Measurements from ENCODE around the gene SLC17A1. TPM values are rescaled to one million over a fixed set of nuclear protein-coding genes. Genes with fewer than 3 reads are reported as not detected.

Gene SLC17A1
- total RNA-seq, 1 experiment from 2014 or later: not detected

DNA sequence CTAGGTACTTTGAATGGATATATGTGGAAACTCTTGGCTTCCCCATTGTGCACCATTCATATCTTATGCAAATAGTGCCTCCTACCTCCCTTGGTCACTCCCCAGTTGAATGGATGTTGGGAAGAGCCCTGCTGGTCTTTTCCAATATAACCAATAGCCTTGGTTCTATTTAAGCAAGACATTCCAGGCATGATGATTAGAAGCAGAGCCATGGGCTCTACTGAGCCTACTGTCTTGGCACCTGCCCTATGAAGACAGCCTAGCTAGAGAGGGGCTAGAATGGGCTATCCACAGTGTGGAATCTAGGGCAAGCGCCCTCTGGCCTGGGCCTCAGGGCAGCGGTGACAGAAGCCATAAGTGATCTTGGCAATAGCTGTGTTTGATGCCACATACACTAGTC, 15.6 kb downstream of the SLC17A1 start:
- Mint-ChIP-seq H3K9me3 (no peaks in the 10 kb centered on the region), H3K36me3 (no peaks in the 10 kb centered on the region), H3K4me1 (peaks cover 21% of the 10 kb centered on the region), H3K27ac (no peak overlapping the region), H3K4me3 (no peak overlapping the region), H3K27me3 (ENCODE audit: low read depth) (no peaks in the 10 kb centered on the region)
- TF ChIP-seq ATF1 (CRISPR knock-in tag; IDR thresholded peaks at IDR 0.05) (no peak), ZNF219 (CRISPR knock-in tag; IDR thresholded peaks at IDR 0.05; ENCODE audit: borderline replicate concordance) (no peak), SP1 (CRISPR knock-in tag; conservative IDR thresholded peaks at IDR 0.05) (no peak), ETV6 (CRISPR knock-in tag; IDR thresholded peaks at IDR 0.05) (no peak), ZNF396 (CRISPR knock-in tag; IDR thresholded peaks at IDR 0.05; ENCODE audit: borderline replicate concordance) (no peak), TP53 (CRISPR knock-in tag; IDR thresholded peaks at IDR 0.05) (no peak), MYBL2 (CRISPR knock-in tag; IDR thresholded peaks at IDR 0.05) (no peak), SOX15 (CRISPR knock-in tag; IDR thresholded peaks at IDR 0.05) (no peak), HMGXB4 (CRISPR knock-in tag; IDR thresholded peaks at IDR 0.05) (no peak), FOXJ3 (CRISPR knock-in tag; IDR thresholded peaks at IDR 0.05; ENCODE audit: borderline replicate concordance) (no peak), PREB (CRISPR knock-in tag; IDR thresholded peaks at IDR 0.05; ENCODE audit: borderline replicate concordance) (no peak), ZNF416 (CRISPR knock-in tag; IDR thresholded peaks at IDR 0.05) (no peak), ZNF671 (CRISPR knock-in tag; IDR thresholded peaks at IDR 0.05) (no peak), ZNF138 (CRISPR knock-in tag; conservative IDR thresholded peaks at IDR 0.05) (no peak)
- TF ChIP-seq, protein P1, sequence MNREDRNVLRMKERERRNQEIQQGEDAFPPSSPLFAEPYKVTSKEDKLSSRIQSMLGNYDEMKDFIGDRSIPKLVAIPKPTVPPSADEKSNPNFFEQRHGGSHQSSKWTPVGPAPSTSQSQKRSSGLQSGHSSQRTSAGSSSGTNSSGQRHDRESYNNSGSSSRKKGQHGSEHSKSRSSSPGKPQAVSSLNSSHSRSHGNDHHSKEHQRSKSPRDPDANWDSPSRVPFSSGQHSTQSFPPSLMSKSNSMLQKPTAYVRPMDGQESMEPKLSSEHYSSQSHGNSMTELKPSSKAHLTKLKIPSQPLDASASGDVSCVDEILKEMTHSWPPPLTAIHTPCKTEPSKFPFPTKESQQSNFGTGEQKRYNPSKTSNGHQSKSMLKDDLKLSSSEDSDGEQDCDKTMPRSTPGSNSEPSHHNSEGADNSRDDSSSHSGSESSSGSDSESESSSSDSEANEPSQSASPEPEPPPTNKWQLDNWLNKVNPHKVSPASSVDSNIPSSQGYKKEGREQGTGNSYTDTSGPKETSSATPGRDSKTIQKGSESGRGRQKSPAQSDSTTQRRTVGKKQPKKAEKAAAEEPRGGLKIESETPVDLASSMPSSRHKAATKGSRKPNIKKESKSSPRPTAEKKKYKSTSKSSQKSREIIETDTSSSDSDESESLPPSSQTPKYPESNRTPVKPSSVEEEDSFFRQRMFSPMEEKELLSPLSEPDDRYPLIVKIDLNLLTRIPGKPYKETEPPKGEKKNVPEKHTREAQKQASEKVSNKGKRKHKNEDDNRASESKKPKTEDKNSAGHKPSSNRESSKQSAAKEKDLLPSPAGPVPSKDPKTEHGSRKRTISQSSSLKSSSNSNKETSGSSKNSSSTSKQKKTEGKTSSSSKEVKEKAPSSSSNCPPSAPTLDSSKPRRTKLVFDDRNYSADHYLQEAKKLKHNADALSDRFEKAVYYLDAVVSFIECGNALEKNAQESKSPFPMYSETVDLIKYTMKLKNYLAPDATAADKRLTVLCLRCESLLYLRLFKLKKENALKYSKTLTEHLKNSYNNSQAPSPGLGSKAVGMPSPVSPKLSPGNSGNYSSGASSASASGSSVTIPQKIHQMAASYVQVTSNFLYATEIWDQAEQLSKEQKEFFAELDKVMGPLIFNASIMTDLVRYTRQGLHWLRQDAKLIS (CRISPR knock-in tag; IDR thresholded peaks at IDR 0.05; ENCODE audit: borderline replicate concordance): no peak
- TF ChIP-seq, protein P2, sequence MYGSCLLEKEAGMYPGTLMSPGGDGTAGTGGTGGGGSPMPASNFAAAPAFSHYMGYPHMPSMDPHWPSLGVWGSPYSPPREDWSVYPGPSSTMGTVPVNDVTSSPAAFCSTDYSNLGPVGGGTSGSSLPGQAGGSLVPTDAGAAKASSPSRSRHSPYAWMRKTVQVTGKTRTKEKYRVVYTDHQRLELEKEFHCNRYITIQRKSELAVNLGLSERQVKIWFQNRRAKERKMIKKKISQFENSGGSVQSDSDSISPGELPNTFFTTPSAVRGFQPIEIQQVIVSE (CRISPR knock-in tag; IDR thresholded peaks at IDR 0.05; ENCODE audit: borderline replicate concordance): no peak
- CTCF ChIA-PET: no interaction called here
- DNase-seq (ENCODE audit: low spot score) (no peak), ATAC-seq (peak; percentile 52)
- POLR2A ChIA-PET: no interaction called here

- 0 out of 2 replicates have a peak overlapping the region, but pooled peaks have one; percentile 34 for H3K4me3 Mint-ChIP-seq
- DNase-seq (ENCODE audit: low spot score) (no peak), ATAC-seq (no peak)
- H3K27ac Mint-ChIP-seq: peak overlapping the region; percentile 70; the same call in 1 of the 2 replicates
- no peaks in the 10 kb centered on the region for H3K27me3 Mint-ChIP-seq (ENCODE audit: low read depth)
- H3K9me3 Mint-ChIP-seq: no peaks in the 10 kb centered on the region
- ChIA-PET POLR2A (no interaction called here), CTCF (interaction anchor here (0.8 kb wide), 1 partner anchor 111 kb away, joined by 4 read pairs; no protein-coding TSS in a partner anchor)
- no peaks in the 10 kb centered on the region for H3K36me3 Mint-ChIP-seq
- TF ChIP-seq SMAD4 (CRISPR knock-in tag; IDR thresholded peaks at IDR 0.05): no peak
- no peak for TF ChIP-seq ZMAT4 (CRISPR knock-in tag; IDR thresholded peaks at IDR 0.05)
- no peak for TF ChIP-seq ZNF416 (CRISPR knock-in tag; IDR thresholded peaks at IDR 0.05)
- no peak for TF ChIP-seq PRDM15 (CRISPR knock-in tag; IDR thresholded peaks at IDR 0.05)
- TF ChIP-seq, protein P3, sequence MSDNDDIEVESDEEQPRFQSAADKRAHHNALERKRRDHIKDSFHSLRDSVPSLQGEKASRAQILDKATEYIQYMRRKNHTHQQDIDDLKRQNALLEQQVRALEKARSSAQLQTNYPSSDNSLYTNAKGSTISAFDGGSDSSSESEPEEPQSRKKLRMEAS (CRISPR knock-in tag; IDR thresholded peaks at IDR 0.05): no peak
- no peak for TF ChIP-seq HMGA2 (CRISPR knock-in tag; IDR thresholded peaks at IDR 0.05)
- no peak for TF ChIP-seq ETV6 (CRISPR knock-in tag; IDR thresholded peaks at IDR 0.05)
- TF ChIP-seq EMX1 (CRISPR knock-in tag; IDR thresholded peaks at IDR 0.05): no peak
- TF ChIP-seq CBFB (CRISPR knock-in tag; IDR thresholded peaks at IDR 0.05; ENCODE audit: low read depth): no peak
- TF ChIP-seq JUN (CRISPR knock-in tag; IDR thresholded peaks at IDR 0.05): no peak
- peaks cover 20% of the 10 kb centered on the region for H3K4me1 Mint-ChIP-seq
Measured at GRCh38 chr6:25815194-25815593, 16.7 kb downstream of the SLC17A1 start.
